PFSK-1 (cell line): Measurements from ENCODE around the gene OLIG2.

Source experiments
- POLR2AphosphoS5 ChIP-seq: IDR thresholded peaks from 2 replicates; pipeline ENCODE4 v1.6.1; 2012; ENCODE audit warnings: low read depth, mild to moderate bottlenecking, control low read depth, low read length, moderate library complexity
- TAF1 ChIP-seq: IDR thresholded peaks from 2 replicates; pipeline ENCODE4 v1.6.1; 2012; ENCODE audit warnings: low read length, control low read depth, borderline replicate concordance; ENCODE audit not compliant: insufficient read depth

DNA sequence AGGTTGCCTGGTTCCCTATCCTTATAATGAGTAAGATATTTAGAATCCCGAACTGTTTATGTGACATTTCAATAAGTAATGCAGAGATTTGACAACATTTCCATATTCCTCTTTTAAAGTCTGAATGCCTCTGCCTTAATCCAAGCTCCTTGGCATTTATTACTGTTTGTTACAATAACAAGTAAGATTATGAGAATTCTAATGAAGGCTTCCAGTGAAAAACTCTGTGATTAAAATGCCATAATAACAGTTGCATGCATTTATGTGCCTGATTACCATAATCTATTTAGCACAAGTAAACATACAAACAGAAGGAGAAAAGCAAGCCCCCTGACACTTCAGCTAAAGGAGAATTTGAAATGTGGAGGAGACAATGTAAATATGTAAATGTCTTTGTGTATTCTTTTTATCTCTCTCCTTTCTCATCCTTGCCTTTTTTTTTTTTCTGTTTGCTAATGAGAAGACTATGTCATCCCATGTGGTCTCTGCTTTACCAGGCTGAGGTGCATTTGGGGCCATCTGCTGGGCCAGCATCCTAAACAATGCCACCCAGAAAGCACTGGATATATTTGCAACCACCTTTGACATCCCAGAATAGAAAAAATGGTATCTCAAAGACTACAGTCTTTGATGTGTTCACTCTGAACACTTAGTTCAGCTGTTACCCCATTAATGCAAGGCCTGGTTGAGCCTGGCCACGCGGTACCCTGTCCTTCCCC, 17.2 kb upstream of the OLIG2 start:
- TF ChIP-seq POLR2AphosphoS5: no peak
- no peak for TF ChIP-seq TAF1
